HepG2 (cell line): Measurements from ENCODE around the gene ZNF575. TPM values are rescaled to one million over a fixed set of nuclear protein-coding genes. Genes with fewer than 3 reads are reported as not detected.
"Not testable (repeated sequence)": the region's sequence is repeated elsewhere in the genome, so short reads cannot be mapped to it uniquely, and the experiment has no call there.

ENCODE experiments used
- ATAC-seq: fragments of 200-7000 bp; cut with Tn5 transposase; 3 replicates; pipeline ENCODE4 v1.9.1; 2020; ENCODE audit warnings: mild to moderate bottlenecking, moderate library complexity
- BruUV-seq: library from RNA; stranded (reverse); fragments of 400-500 nt; replicated peaks from 2 replicates; lab custom pipeline; 2021; lab: Mats Ljungman, UMichigan
- CTCF ChIA-PET: fragments of 300-600 bp; formaldehyde crosslinking; extraction: SDS; loops from one replicate; lab custom pipeline; 2021; ENCODE audit warnings: low total read pairs, inconsistent platforms, low intra/inter-chr PET ratio; lab: Yijun Ruan, JAX
- POLR2A ChIA-PET: fragments of 350-600 bp; sonication (Branson Sonifier 250); formaldehyde crosslinking; loops from one replicate; lab custom pipeline; 2020; ENCODE audit warnings: antibody characterized with exemption, inconsistent platforms; lab: Yijun Ruan, JAX
- DNase-seq: peaks from one replicate; pipeline ENCODE4 v3.0.0-alpha.2; 2015; ENCODE audit warnings: low spot score
- FAIRE-seq: peaks from 3 replicates; lab custom pipeline; 2011; peaks lifted over from hg19 to GRCh38; lab: Jason Lieb, UNC
- H2AFZ ChIP-seq: one replicate; pipeline ENCODE4 v1.6.1; 2011; ENCODE audit warnings: low read length, inconsistent platforms
- H3K27ac ChIP-seq: fragments of 300-600 bp; 3 replicates; pipeline ENCODE4 v1.8.0; 2011; ENCODE audit warnings: mixed run types, mild to moderate bottlenecking, mixed read lengths, low read length, inconsistent platforms; ENCODE audit not compliant: insufficient read depth; ENCODE audit errors: extremely low read length
- H3K27me3 ChIP-seq, 2 experiments: fragments of 200-600 bp in 1 of 2; 2 replicates in 1 of 2; 3 replicates in 1 of 2; pipeline versions ENCODE4 v1.6.0 to v1.8.0; 2011; ENCODE audit warnings: low read length in 2 of 2, mild to moderate bottlenecking in 2 of 2, moderate library complexity in 2 of 2, inconsistent platforms in 1 of 2; ENCODE audit not compliant: insufficient read depth in 2 of 2, control insufficient read depth in 1 of 2
- H3K36me3 ChIP-seq, 2 experiments: fragments of 200-600 bp in 1 of 2; replicated peaks in 1 of 2; 2 replicates in 1 of 2; 3 replicates in 1 of 2; pipeline versions ENCODE4 v1.5.1 to v1.8.0; 2011; ENCODE audit warnings: low read length in 2 of 2, inconsistent platforms in 1 of 2; ENCODE audit not compliant: insufficient read depth in 2 of 2, control insufficient read depth in 1 of 2
- H3K4me1 ChIP-seq: 2 replicates; pipeline ENCODE4 v1.5.1; 2012; ENCODE audit warnings: low read length, inconsistent platforms; ENCODE audit not compliant: insufficient read depth
- H3K4me2 ChIP-seq: 2 replicates; pipeline ENCODE4 v1.6.0; 2011; ENCODE audit warnings: low read depth, low read length, inconsistent platforms
- H3K4me3 ChIP-seq, 3 experiments: fragments of 200-600 bp in 1 of 3; sonication (generic), shearing (Covaris generic) in 1 of 3; replicated peaks in 1 of 3; 2 replicates each; pipeline ENCODE4 v1.5.1; 2011 to 2016; ENCODE audit warnings: low read length in 3 of 3, inconsistent platforms in 2 of 3, low read depth in 2 of 3, mild to moderate bottlenecking in 2 of 3, control low read depth in 1 of 3, mixed read lengths in 1 of 3; ENCODE audit not compliant: insufficient read depth in 1 of 3
- H3K79me2 ChIP-seq: one replicate; pipeline ENCODE4 v1.6.1; 2011; ENCODE audit warnings: low read length, inconsistent platforms; ENCODE audit not compliant: insufficient read depth
- H3K9ac ChIP-seq: 2 replicates; pipeline ENCODE4 v1.6.0; 2011; ENCODE audit warnings: mild to moderate bottlenecking, low read depth, low read length, inconsistent platforms; ENCODE audit not compliant: insufficient read depth
- H3K9me3 ChIP-seq: 2 replicates; pipeline ENCODE4 v1.5.1; 2012; ENCODE audit warnings: mild to moderate bottlenecking, low read length
- H4K20me1 ChIP-seq: 2 replicates; pipeline ENCODE4 v1.6.0; 2011; ENCODE audit warnings: inconsistent platforms, mild to moderate bottlenecking, low read length, moderate library complexity; ENCODE audit not compliant: insufficient read depth
- in situ Hi-C: cut with HindIII; loops from 2 replicates; pipeline ENCODE4 v1.10.0; 2017; ENCODE audit warnings: low pct_unique_long_range_greater_than_20kb; ENCODE audit not compliant: extremely low pct_ligation_motif_present
- intact Hi-C: fragments of 100-400 bp; cut with micrococcal nuclease; formaldehyde crosslinking; loops from one replicate; pipeline ENCODE4 v1.10.0; 2022; ENCODE audit not compliant: unreplicated experiment
- polyA plus RNA-seq, 8 experiments: library from polyadenylated mRNA; depleted of rRNA in 3 of 8; stranded (reverse) in 7 of 8; unstranded in 1 of 8; fragments of >200 nt; fragmentation: Illumina TruSeq in 4 of 8; extraction: Trizol in 4 of 8; gene quantifications; 2 replicates each; pipeline versions ENCODE4 v1.2.1 to v1.2.3, GENCODE V29; 2011 to 2016; ENCODE audit warnings: low read depth in 4 of 8, missing spikeins in 1 of 8, mixed read lengths in 1 of 8; ENCODE audit not compliant: insufficient read depth in 1 of 8
- total RNA-seq, 5 experiments: library from RNA; depleted of rRNA; stranded (reverse); fragments of >200 nt; fragmentation: Illumina TruSeq; extraction: Trizol; gene quantifications; 2 replicates each; pipeline ENCODE4 v1.2.3, GENCODE V29; 2016; ENCODE audit warnings: low read depth in 1 of 5
- TF ChIP-seq, protein P1 (sequence below): sonication (generic); formaldehyde crosslinking; IDR thresholded peaks from 2 replicates; pipeline ENCODE4 v1.4.0; 2020; ENCODE audit warnings: missing genetic modification reagents
- TF ChIP-seq, protein P2 (sequence below): sonication (generic); formaldehyde crosslinking; IDR thresholded peaks from 2 replicates; pipeline ENCODE4 v1.5.0; 2020; ENCODE audit warnings: missing genetic modification reagents
- TF ChIP-seq, protein P3 (sequence below): sonication (generic); formaldehyde crosslinking; conservative IDR thresholded peaks from 2 replicates; pipeline ENCODE4 v1.8.0; 2022; ENCODE audit warnings: missing genetic modification reagents

The ZNF575 gene
- total and polyA plus RNA-seq, 2 of the 13 experiments (the other 11 are each of a cell fraction or from before 2014, with no cell fraction given) = 0.17 to 0.27 TPM

DNA sequence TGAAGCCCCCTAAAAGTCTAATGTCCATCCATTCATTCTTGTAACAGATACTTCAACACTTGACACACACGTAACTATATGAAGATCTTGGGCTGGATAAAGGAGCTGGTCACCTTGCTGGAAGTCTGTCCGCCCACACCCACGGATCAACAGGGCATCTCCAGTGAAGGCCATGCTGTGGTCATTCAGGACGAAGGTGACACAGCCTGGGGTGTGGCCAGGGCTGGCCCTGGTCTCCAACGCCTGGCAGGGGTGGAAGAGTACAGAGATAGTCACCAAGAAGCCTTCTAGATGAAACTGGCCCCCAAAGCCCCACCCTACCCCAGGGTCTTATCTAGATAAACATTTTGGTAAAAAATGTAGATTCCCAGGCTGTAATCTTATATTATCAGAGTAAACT lies 21.7 kb upstream of the ZNF575 start (continued):
- TF ChIP-seq, protein P1, sequence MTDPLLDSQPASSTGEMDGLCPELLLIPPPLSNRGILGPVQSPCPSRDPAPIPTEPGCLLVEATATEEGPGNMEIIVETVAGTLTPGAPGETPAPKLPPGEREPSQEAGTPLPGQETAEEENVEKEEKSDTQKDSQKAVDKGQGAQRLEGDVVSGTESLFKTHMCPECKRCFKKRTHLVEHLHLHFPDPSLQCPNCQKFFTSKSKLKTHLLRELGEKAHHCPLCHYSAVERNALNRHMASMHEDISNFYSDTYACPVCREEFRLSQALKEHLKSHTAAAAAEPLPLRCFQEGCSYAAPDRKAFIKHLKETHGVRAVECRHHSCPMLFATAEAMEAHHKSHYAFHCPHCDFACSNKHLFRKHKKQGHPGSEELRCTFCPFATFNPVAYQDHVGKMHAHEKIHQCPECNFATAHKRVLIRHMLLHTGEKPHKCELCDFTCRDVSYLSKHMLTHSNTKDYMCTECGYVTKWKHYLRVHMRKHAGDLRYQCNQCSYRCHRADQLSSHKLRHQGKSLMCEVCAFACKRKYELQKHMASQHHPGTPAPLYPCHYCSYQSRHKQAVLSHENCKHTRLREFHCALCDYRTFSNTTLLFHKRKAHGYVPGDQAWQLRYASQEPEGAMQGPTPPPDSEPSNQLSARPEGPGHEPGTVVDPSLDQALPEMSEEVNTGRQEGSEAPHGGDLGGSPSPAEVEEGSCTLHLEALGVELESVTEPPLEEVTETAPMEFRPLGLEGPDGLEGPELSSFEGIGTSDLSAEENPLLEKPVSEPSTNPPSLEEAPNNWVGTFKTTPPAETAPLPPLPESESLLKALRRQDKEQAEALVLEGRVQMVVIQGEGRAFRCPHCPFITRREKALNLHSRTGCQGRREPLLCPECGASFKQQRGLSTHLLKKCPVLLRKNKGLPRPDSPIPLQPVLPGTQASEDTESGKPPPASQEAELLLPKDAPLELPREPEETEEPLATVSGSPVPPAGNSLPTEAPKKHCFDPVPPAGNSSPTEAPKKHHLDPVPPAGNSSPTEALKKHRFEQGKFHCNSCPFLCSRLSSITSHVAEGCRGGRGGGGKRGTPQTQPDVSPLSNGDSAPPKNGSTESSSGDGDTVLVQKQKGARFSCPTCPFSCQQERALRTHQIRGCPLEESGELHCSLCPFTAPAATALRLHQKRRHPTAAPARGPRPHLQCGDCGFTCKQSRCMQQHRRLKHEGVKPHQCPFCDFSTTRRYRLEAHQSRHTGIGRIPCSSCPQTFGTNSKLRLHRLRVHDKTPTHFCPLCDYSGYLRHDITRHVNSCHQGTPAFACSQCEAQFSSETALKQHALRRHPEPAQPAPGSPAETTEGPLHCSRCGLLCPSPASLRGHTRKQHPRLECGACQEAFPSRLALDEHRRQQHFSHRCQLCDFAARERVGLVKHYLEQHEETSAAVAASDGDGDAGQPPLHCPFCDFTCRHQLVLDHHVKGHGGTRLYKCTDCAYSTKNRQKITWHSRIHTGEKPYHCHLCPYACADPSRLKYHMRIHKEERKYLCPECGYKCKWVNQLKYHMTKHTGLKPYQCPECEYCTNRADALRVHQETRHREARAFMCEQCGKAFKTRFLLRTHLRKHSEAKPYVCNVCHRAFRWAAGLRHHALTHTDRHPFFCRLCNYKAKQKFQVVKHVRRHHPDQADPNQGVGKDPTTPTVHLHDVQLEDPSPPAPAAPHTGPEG (CRISPR knock-in tag) = no peak
- TF ChIP-seq, protein P2, sequence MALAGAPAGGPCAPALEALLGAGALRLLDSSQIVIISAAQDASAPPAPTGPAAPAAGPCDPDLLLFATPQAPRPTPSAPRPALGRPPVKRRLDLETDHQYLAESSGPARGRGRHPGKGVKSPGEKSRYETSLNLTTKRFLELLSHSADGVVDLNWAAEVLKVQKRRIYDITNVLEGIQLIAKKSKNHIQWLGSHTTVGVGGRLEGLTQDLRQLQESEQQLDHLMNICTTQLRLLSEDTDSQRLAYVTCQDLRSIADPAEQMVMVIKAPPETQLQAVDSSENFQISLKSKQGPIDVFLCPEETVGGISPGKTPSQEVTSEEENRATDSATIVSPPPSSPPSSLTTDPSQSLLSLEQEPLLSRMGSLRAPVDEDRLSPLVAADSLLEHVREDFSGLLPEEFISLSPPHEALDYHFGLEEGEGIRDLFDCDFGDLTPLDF (CRISPR knock-in tag) = no peak
- TF ChIP-seq, protein P3, sequence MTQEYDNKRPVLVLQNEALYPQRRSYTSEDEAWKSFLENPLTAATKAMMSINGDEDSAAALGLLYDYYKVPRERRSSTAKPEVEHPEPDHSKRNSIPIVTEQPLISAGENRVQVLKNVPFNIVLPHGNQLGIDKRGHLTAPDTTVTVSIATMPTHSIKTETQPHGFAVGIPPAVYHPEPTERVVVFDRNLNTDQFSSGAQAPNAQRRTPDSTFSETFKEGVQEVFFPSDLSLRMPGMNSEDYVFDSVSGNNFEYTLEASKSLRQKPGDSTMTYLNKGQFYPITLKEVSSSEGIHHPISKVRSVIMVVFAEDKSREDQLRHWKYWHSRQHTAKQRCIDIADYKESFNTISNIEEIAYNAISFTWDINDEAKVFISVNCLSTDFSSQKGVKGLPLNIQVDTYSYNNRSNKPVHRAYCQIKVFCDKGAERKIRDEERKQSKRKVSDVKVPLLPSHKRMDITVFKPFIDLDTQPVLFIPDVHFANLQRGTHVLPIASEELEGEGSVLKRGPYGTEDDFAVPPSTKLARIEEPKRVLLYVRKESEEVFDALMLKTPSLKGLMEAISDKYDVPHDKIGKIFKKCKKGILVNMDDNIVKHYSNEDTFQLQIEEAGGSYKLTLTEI (CRISPR knock-in tag) = no peak

DNA sequence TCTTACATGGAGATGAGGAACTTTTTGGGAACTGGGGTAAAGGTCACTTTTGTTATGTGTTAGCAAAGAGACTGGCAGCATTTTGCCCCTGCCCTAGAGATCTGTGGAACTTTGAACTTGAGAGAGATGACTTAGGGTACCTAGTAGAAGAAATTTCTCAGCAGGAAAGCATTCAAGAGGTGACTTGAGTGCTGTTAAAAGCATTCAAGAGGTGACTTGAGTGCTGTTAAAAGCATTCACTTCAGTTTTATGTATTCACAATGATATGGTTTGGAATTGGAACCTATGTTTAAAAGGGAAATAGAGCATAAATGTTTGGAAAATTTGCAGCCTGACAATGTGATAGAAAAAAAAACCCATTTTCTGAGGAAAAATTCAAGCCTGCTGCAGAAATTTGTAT lies 20.6 kb upstream of the ZNF575 start:
- POLR2A ChIA-PET, in situ Hi-C loops, CTCF ChIA-PET: not testable (repeated sequence)

More for the DNA sequence above, 20.6 kb upstream of the ZNF575 start:
- H3K4me3 ChIP-seq, H3K4me1 ChIP-seq, BruUV-seq, intact Hi-C loops, FAIRE-seq, H3K79me2 ChIP-seq, H4K20me1 ChIP-seq, H3K36me3 ChIP-seq, H3K9me3 ChIP-seq, ATAC-seq, H3K27me3 ChIP-seq, DNase-seq, H2AFZ ChIP-seq, H3K4me2 ChIP-seq, H3K9ac ChIP-seq, H3K27ac ChIP-seq: not testable (repeated sequence)
